HL-60 (cell line): ENCODE measurements around the gene KIF1B.

ENCODE experiments used
- CTCF ChIP-seq: IDR thresholded peaks from one replicate; pipeline ENCODE4 v1.5.1; 2011; ENCODE audit warnings: low read length, control low read depth, inconsistent platforms; ENCODE audit not compliant: insufficient read depth
- REST ChIP-seq: IDR thresholded peaks from 2 replicates; pipeline ENCODE4 v1.6.1; 2012; ENCODE audit warnings: low read depth; ENCODE audit not compliant: insufficient replicate concordance

GRCh38 chr1:10320336-10320735, 110.0 kb downstream of the KIF1B start:
- TF ChIP-seq CTCF (no peak), REST (no peak)
